Heart left ventricle (tissue), 13 donors: ENCODE results near the gene HOXA9.

ENCODE experiments used
- POLR2A ChIP-seq, 2 donors: fragments of 450-650 bp; IDR thresholded peaks; one replicate each; pipeline ENCODE4 v1.6.1; 2017; ENCODE audit warnings: antibody characterized with exemption in 2 of 2, mild to moderate bottlenecking in 2 of 2, moderate library complexity in 2 of 2
- TF ChIP-seq, protein P1 (sequence below), 12 donors: fragments of 200-600 bp; sonication (generic) in 4 of 12; IDR thresholded peaks; one replicate each; pipeline versions ENCODE4 v1.5.0 to v1.8.0; 2018 to 2022; ENCODE audit warnings: antibody characterized with exemption in 12 of 12, mild to moderate bottlenecking in 5 of 12
- donor health status: ischemic (EF 13 %, LVEDD 7.1; RV severe dilation, severe dysfunction).
- donor health status: DM: no; HTN: yes; CAD: no.
- donor health status: DM: no; HTN: no; CAD: no.
- donor health status: ischemic (EF 25% LVEDD 6.9; RV normal size, moderate dysfunction).
- donor health status: ischemic (EF 25% LVEDD 5.7; RV mildly dilated, moderate dysfunction).
- donor health status: ischemic (EF 35%, LVEDD 5.7; RV mildly dilated, moderate dysfunction).
- donor health status: nonischemic (EF 11% LVEDD 7.7; RV severe dilation, severe dysfunction).
- donor health status: DM: yes; HTN: yes; CAD: no.
- donor health status: PGD.
- donor health status: ischemic (EF 29% LVEDD 5.4; RV normal size, mild dysfunction).
- donor health status: nonischemic (EF 23%, LVEDD 6.1; RV moderate dilation, normal function).

DNA sequence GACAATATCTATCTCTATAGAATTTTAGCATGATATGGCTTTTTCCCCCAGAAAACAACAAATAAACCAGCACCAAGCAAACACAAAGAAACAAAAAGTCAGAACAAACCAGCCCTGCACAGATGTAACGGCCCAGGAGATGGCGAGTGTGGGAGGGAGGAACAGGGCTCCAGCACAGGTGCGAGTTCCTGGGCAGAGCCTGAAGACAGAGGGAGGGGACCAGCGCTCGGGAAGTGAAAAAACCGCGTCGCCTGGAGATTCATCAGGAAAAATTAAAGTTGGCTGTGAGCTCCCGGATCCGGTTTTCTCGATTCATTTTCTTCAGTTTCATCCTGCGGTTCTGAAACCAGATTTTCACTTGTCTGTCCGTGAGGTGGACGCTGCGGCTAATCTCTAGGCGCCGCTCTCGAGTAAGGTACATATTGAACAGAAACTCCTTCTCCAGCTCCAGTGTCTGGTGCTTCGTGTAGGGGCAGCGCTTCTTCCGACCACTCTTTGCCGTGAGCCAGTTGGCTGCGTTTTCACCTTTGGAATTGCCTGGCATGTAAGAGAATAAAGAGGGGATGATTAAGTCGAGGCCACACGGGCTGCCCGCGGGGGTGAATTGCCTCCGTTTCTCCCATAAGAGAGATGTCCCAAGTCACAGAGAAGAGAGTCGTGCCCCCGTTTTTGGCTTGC, 6.4 kb upstream of the HOXA9 start:
- no peak for TF ChIP-seq POLR2A (IDR thresholded peaks at IDR 0.05)
- TF ChIP-seq, protein P1, sequence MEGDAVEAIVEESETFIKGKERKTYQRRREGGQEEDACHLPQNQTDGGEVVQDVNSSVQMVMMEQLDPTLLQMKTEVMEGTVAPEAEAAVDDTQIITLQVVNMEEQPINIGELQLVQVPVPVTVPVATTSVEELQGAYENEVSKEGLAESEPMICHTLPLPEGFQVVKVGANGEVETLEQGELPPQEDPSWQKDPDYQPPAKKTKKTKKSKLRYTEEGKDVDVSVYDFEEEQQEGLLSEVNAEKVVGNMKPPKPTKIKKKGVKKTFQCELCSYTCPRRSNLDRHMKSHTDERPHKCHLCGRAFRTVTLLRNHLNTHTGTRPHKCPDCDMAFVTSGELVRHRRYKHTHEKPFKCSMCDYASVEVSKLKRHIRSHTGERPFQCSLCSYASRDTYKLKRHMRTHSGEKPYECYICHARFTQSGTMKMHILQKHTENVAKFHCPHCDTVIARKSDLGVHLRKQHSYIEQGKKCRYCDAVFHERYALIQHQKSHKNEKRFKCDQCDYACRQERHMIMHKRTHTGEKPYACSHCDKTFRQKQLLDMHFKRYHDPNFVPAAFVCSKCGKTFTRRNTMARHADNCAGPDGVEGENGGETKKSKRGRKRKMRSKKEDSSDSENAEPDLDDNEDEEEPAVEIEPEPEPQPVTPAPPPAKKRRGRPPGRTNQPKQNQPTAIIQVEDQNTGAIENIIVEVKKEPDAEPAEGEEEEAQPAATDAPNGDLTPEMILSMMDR (IDR thresholded peaks at IDR 0.05), result no peak
